Liver (tissue), 9 donors: ENCODE data around the gene LARP7. TPM values are rescaled to one million over a fixed set of nuclear protein-coding genes. Genes with fewer than 3 reads are reported as not detected.

ENCODE experiments used
- DNase-seq: peaks from one replicate; pipeline ENCODE4 v3.0.0-alpha.2; 2017; ENCODE audit warnings: low spot score
- H3K27ac ChIP-seq, 2 donors: one replicate each; pipeline ENCODE4 v1.7.0; 2013; ENCODE audit warnings: inconsistent platforms in 2 of 2, low read length in 2 of 2, control low read depth in 1 of 2, low read depth in 1 of 2, mild to moderate bottlenecking in 1 of 2
- H3K27me3 ChIP-seq, 4 donors: one replicate each; pipeline versions ENCODE4 v1.6.1 to v1.7.0; 2013; ENCODE audit warnings: low read length in 3 of 4, inconsistent platforms in 1 of 4, mild to moderate bottlenecking in 1 of 4, moderate library complexity in 1 of 4; ENCODE audit not compliant: control insufficient read depth in 4 of 4, insufficient read depth in 4 of 4
- H3K36me3 ChIP-seq, 4 donors: one replicate each; pipeline versions ENCODE4 v1.6.1 to v1.7.0; 2013; ENCODE audit warnings: low read length in 3 of 4, mild to moderate bottlenecking in 3 of 4, low read depth in 1 of 4, moderate library complexity in 1 of 4; ENCODE audit not compliant: control insufficient read depth in 4 of 4, insufficient read depth in 3 of 4
- H3K4me1 ChIP-seq, 4 donors: one replicate each; pipeline versions ENCODE4 v1.6.1 to v1.7.0; 2013; ENCODE audit warnings: low read length in 3 of 4, mild to moderate bottlenecking in 3 of 4, moderate library complexity in 1 of 4; ENCODE audit not compliant: control insufficient read depth in 4 of 4, insufficient read depth in 4 of 4
- H3K4me3 ChIP-seq, 3 donors: one replicate each; pipeline versions ENCODE4 v1.6.1 to v1.7.0; 2013; ENCODE audit warnings: low read length in 3 of 3, control low read depth in 1 of 3, low read depth in 1 of 3, mild to moderate bottlenecking in 1 of 3
- H3K9ac ChIP-seq, 2 donors: one replicate each; pipeline ENCODE4 v1.7.0; 2013; ENCODE audit warnings: low read length in 2 of 2, mild to moderate bottlenecking in 2 of 2, moderate library complexity in 2 of 2, control low read depth in 1 of 2, low read depth in 1 of 2
- H3K9me3 ChIP-seq, 4 donors: one replicate each; pipeline versions ENCODE4 v1.6.1 to v1.7.0; 2013; ENCODE audit warnings: low read length in 3 of 4; ENCODE audit not compliant: control insufficient read depth in 4 of 4
- ATF3 ChIP-seq: IDR thresholded peaks from 2 replicates; pipeline ENCODE4 v1.6.1; 2016; ENCODE audit warnings: antibody characterized with exemption
- EGR1 ChIP-seq, 2 donors: IDR thresholded peaks; 2 replicates each; pipeline ENCODE4 v1.6.1; 2016 to 2018; ENCODE audit warnings: antibody characterized with exemption in 2 of 2, low read depth in 2 of 2
- FOXA1 ChIP-seq: IDR thresholded peaks from 2 replicates; pipeline ENCODE4 v1.6.1; 2016; ENCODE audit warnings: antibody characterized with exemption
- FOXA2 ChIP-seq: IDR thresholded peaks from 2 replicates; pipeline ENCODE4 v1.6.1; 2016; ENCODE audit warnings: antibody characterized with exemption
- GABPA ChIP-seq, 2 donors: IDR thresholded peaks in 1 of 2; conservative IDR thresholded peaks in 1 of 2; 2 replicates each; pipeline ENCODE4 v1.6.1; 2016; ENCODE audit warnings: antibody characterized with exemption in 2 of 2, mild to moderate bottlenecking in 1 of 2, moderate library complexity in 1 of 2
- HNF4A ChIP-seq, 2 donors: conservative IDR thresholded peaks; 2 replicates each; pipeline ENCODE4 v1.6.1; 2016; ENCODE audit warnings: antibody characterized with exemption in 2 of 2, mild to moderate bottlenecking in 2 of 2
- HNF4G ChIP-seq: IDR thresholded peaks from 2 replicates; pipeline ENCODE4 v1.6.1; 2016; ENCODE audit warnings: antibody characterized with exemption
- JUND ChIP-seq, 2 donors: IDR thresholded peaks; 2 replicates each; pipeline ENCODE4 v1.6.1; 2016; ENCODE audit warnings: antibody characterized with exemption in 2 of 2
- MAX ChIP-seq: IDR thresholded peaks from 2 replicates; pipeline ENCODE4 v1.6.1; 2016; ENCODE audit warnings: antibody characterized with exemption
- NR2F2 ChIP-seq: IDR thresholded peaks from 2 replicates; pipeline ENCODE4 v1.6.1; 2016; ENCODE audit warnings: antibody characterized with exemption
- RAD21 ChIP-seq, 2 donors: IDR thresholded peaks; 2 replicates each; pipeline ENCODE4 v1.6.1; 2016; ENCODE audit warnings: antibody characterized with exemption in 2 of 2, mild to moderate bottlenecking in 2 of 2
- REST ChIP-seq: IDR thresholded peaks from 2 replicates; pipeline ENCODE4 v1.6.1; 2016; ENCODE audit warnings: antibody characterized with exemption, mild to moderate bottlenecking
- RXRA ChIP-seq, 2 donors: IDR thresholded peaks; 2 replicates each; pipeline ENCODE4 v1.6.1; 2017 to 2018; ENCODE audit warnings: antibody characterized with exemption in 2 of 2, mild to moderate bottlenecking in 1 of 2
- SP1 ChIP-seq: IDR thresholded peaks from 2 replicates; pipeline ENCODE4 v1.6.1; 2018; ENCODE audit warnings: antibody characterized with exemption, mild to moderate bottlenecking
- TAF1 ChIP-seq: conservative IDR thresholded peaks from 2 replicates; pipeline ENCODE4 v1.6.1; 2016; ENCODE audit warnings: antibody characterized with exemption, mild to moderate bottlenecking
- YY1 ChIP-seq: IDR thresholded peaks from 2 replicates; pipeline ENCODE4 v1.6.1; 2016; ENCODE audit warnings: antibody characterized with exemption, mild to moderate bottlenecking
- WGBS: extraction: QIAGEN DNeasy Blood & Tissue Kit; methylation state at CpG from one replicate; pipeline ENCODE4 v1.1.7; 2013; 5-methylcytosine and 5-hydroxymethylcytosine counted together
- polyA plus RNA-seq, 2 donors: library from polyadenylated mRNA; stranded (reverse) in 1 of 2; unstranded in 1 of 2; fragments of 200-250 nt in 1 of 2; fragments of >200 nt in 1 of 2; fragmentation: Nextera tagmentation in 1 of 2; extraction: Ambion mirVana in 1 of 2; gene quantifications; one replicate each; pipeline versions ENCODE4 v1.2.1 to v1.2.3, GENCODE V29; 2013 to 2015
- total RNA-seq, 2 donors: library from RNA; depleted of rRNA; stranded (reverse); fragments of >200 nt; gene quantifications; one replicate each; pipeline ENCODE4 v1.2.3, GENCODE V29; 2014
- TF ChIP-seq, protein P1 (sequence below): IDR thresholded peaks from 2 replicates; pipeline ENCODE4 v1.6.1; 2016; ENCODE audit warnings: antibody characterized with exemption
- TF ChIP-seq, protein P2 (sequence below): fragments of 150-350 bp; IDR thresholded peaks from 2 replicates; pipeline ENCODE4 v1.5.1; 2017; ENCODE audit warnings: improper control_type of control experiment, low read depth, low read length; ENCODE audit not compliant: missing input control
- donor health status: healthy.
- donor health status: healthy.
- donor health status: healthy.
- donor health status: healthy.
- donor health status: healthy.

Gene LARP7
- total and polyA plus RNA-seq, 4 donors: 12.2 to 43.2 (median 18.3) TPM

DNA sequence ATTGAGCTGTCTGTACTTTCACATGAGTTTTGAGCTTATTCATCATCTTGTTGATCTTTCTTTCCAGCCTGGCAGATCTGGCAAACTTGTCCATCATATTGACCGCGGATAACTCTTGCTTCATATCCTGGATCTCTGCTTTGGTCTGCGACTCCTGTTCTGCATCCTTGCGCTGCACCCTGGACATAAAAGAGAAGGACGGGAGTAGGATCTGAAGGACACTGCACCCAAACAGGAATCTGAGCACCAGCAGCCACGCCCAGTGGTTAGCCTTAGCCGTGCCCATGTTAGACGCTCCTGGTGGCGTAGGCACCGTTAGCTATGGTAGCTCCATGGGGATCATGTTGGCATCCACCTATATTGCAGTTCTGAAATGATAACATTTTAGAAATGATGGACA is 56.6 kb downstream of the LARP7 start:
- Histone ChIP-seq H3K27me3 (no peaks in the 10 kb centered on the region), H3K9me3 (no peaks in the 10 kb centered on the region), H3K36me3 (no peaks in the 10 kb centered on the region), H3K9ac (no peak overlapping the region), H3K4me1 (no peaks in the 10 kb centered on the region), H3K4me3 (no peak overlapping the region), H3K27ac (no peak overlapping the region)
- DNase-seq: no peak
- 90% methylated on average over 10 of the region's 10 CpGs for WGBS
- TF ChIP-seq ATF3: no peak
- no peak for TF ChIP-seq NR2F2
- no peak for TF ChIP-seq JUND (IDR thresholded peaks at IDR 0.05)
- no peak for TF ChIP-seq MAX
- TF ChIP-seq FOXA1: no peak
- TF ChIP-seq, protein P1, sequence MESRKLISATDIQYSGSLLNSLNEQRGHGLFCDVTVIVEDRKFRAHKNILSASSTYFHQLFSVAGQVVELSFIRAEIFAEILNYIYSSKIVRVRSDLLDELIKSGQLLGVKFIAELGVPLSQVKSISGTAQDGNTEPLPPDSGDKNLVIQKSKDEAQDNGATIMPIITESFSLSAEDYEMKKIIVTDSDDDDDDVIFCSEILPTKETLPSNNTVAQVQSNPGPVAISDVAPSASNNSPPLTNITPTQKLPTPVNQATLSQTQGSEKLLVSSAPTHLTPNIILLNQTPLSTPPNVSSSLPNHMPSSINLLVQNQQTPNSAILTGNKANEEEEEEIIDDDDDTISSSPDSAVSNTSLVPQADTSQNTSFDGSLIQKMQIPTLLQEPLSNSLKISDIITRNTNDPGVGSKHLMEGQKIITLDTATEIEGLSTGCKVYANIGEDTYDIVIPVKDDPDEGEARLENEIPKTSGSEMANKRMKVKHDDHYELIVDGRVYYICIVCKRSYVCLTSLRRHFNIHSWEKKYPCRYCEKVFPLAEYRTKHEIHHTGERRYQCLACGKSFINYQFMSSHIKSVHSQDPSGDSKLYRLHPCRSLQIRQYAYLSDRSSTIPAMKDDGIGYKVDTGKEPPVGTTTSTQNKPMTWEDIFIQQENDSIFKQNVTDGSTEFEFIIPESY: no peak
- TF ChIP-seq GABPA (IDR thresholded peaks at IDR 0.05 in 1 of 2, conservative IDR thresholded peaks at IDR 0.05 in 1 of 2): no peak
- no peak for TF ChIP-seq TAF1
- TF ChIP-seq RXRA (IDR thresholded peaks at IDR 0.05): no peak
- no peak for TF ChIP-seq HNF4G
- no peak for TF ChIP-seq EGR1 (IDR thresholded peaks at IDR 0.05; ENCODE audit: low read depth in 2 of 2)
- no peak for TF ChIP-seq FOXA2
- TF ChIP-seq YY1: no peak
- TF ChIP-seq, protein P2, sequence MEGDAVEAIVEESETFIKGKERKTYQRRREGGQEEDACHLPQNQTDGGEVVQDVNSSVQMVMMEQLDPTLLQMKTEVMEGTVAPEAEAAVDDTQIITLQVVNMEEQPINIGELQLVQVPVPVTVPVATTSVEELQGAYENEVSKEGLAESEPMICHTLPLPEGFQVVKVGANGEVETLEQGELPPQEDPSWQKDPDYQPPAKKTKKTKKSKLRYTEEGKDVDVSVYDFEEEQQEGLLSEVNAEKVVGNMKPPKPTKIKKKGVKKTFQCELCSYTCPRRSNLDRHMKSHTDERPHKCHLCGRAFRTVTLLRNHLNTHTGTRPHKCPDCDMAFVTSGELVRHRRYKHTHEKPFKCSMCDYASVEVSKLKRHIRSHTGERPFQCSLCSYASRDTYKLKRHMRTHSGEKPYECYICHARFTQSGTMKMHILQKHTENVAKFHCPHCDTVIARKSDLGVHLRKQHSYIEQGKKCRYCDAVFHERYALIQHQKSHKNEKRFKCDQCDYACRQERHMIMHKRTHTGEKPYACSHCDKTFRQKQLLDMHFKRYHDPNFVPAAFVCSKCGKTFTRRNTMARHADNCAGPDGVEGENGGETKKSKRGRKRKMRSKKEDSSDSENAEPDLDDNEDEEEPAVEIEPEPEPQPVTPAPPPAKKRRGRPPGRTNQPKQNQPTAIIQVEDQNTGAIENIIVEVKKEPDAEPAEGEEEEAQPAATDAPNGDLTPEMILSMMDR: no peak
- no peak for TF ChIP-seq RAD21 (IDR thresholded peaks at IDR 0.05)
- no peak for TF ChIP-seq HNF4A (conservative IDR thresholded peaks at IDR 0.05)
- no peak for TF ChIP-seq REST
- TF ChIP-seq SP1: no peak
